ENCODE data around the gene ATR.
"Not testable (repeated sequence)": the region's sequence is repeated elsewhere in the genome, so short reads cannot be mapped to it uniquely, and the experiment has no call there.

GRCh38 chr3:142574223-142574622 lies 4.3 kb downstream of the ATR start:
- TF ChIP-seq CTCF (optimal IDR thresholded peaks at IDR 0.05 in 1 of 3, IDR thresholded peaks at IDR 0.05 in 1 of 3, conservative IDR thresholded peaks at IDR 0.05 in 1 of 3; ENCODE audit: extremely low read depth in 1 of 3, insufficient read depth in 2 of 3, low read length in 3 of 3); EZH2 (IDR thresholded peaks at IDR 0.05; ENCODE audit: low read length): not testable (repeated sequence)
